C1 segment of cervical spinal cord (tissue), 14 donors: ENCODE measurements around the gene KIAA1958.

ENCODE experiments used
- DNase-seq, 14 donors: peaks; one replicate each; lab custom pipeline; 2025; lab: John Stamatoyannopoulos, UW

The KIAA1958 gene

DNA sequence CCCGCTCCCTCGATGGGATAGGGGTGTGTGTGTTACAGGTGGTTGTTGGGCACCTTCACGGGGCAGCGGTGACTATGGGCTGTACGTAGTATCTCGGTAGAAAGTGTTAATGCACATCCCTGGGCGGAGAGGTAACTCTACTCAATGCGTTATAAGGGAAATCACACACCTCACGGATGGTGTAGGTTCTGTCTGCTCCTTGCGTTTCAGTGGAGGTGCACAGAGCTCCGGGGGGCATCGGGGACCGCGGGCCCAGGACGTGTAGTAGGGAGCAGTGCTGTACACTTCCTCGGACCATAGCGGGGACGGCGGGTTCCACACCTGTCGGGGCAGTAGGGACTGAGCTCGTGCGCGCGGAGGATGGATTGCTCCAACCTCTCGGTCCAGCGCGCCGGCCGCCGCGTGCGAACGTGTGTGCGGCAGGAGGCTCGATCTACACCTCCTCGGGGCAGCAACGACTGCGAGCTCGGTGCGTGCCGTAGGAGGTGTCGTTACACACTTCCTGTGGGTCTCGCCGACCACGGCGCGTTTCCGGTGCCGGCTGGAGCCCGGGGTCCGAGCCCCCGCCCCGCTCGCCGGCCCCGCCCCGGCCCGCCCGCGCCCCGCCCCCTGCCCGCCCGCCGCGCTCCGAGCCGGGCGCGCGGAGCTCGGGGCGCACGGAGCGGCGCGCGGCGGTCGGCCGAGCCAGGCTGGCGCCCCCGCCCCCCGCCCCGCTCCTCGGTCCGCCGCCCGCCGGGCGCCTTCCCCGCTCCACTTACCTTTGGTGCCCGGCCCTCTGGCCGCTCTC lies at the start of gene KIAA1958:
Gene KIAA1958, plus strand, starts transcription at position 607 of the 787 bp plus-strand sequence. CDS start 87,254 bp downstream, outside the sequence.
- DNase-seq: peak in 12 of 14 donors; percentile 3 to 73 (median 46)

DNA sequence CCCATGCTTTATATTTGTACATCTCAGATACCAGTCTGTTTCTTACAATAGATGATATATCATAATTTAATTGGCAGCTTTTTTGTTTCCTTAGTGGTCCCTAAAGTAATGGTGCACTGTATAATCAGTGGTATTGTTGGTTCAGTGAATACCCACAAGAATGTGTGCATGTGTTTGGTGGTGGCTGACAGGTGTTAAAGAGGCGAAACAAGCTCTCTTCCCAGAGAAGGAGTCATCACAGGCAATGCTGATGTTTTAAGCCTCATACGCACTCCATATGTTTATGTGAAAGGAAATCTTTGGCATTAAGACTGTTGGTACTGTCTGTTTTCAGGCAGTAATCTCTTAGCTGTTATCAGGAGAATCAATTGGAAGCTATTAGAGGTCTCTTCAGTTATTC lies 49.2 kb upstream of the KIAA1958 start:
- DNase-seq: no peak

DNA sequence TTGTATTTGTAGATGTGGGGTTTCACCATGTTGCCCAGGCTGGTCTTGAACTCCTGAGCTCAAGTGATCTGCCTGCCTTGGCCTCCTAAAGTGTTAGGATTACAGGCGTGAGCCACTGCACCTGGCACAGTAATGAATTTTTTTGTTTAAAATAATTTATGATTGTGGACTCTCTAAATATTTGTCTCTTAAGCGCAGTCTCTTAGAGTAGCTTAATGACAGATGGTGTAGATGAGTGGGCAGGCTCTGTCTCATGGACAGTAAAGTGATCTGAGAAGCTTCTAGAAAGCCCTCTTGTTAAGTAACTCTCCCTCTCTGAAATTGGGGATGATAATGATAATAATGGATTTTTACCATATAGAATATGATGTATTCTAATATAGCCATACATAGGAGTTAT lies 47.5 kb upstream of the KIAA1958 start:
- no peak for DNase-seq

GRCh38 chr9:112439825-112440224 lies 46.8 kb upstream of the KIAA1958 start:
- no peak for DNase-seq

- peak in 2 of 14 donors; percentile 0 to 15 for DNase-seq
Observed at GRCh38 chr9:112443200-112443599, 43.4 kb upstream of the KIAA1958 start.

DNA sequence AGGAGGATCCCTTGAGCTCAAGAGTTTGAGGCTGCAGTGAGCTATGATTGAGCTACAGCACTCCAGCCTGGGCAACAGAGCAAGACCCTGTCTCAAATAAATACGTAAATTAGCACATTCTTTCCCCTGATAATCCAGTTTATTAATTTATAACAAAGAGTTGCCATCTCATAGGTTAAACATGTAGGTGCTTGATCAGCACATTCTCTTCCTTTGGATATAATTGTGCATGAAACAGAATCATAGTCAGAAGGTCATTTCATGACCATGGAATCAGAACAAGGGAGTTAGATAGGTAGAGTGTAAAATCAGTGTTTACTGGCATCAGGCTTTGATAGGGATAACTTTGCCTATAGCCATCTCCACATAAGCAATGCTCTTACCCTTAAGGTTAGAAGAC lies 43.0 kb upstream of the KIAA1958 start:
- no peak for DNase-seq

DNA sequence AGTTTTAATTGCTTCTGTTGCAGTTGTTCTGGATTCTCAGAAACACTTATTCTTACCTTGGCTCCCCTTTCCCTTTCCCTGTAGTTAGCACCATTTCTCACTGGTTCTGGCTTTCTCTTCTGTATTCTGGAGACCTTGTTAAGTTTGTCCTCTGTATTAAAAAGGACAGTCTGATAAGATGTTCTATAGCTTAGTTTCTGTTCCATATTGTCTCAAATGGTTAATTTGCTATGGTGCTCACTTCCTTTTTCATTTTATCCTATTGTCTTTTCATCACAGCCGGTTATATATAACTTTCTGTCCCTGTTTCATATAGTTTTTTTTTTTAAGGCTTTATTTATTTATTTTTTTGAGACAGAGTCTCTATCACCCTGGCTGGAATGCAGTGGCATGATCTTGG lies 41.4 kb upstream of the KIAA1958 start:
- DNase-seq: no peak

- no peak for DNase-seq
Observed at GRCh38 chr9:112446080-112446479, 40.5 kb upstream of the KIAA1958 start.

GRCh38 chr9:112446526-112446925 lies 40.1 kb upstream of the KIAA1958 start:
- DNase-seq: no peak

GRCh38 chr9:112447283-112447761 lies 39.3 kb upstream of the KIAA1958 start:
- DNase-seq: no peak

- DNase-seq: no peak
Observed at GRCh38 chr9:112462855-112463254, 23.8 kb upstream of the KIAA1958 start.

DNA sequence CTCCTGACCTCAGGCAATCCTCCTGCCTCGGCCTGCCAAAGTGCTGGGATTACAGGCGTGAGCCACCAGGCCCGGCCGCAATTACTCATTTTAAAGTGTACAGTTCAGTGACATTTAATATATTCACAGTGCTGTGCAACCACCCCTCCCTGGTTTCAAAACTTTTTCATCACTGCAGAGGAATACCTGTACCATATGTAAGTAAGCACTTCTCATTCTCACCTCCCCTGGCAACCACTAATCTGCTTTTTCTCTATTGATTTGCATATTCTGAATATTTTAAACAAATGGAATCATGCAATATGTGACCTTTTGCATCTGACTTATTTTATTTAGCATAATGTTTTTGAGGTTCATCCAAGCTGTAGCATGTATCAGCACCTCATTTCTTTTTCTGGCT lies 21.3 kb upstream of the KIAA1958 start:
- no peak for DNase-seq

DNA sequence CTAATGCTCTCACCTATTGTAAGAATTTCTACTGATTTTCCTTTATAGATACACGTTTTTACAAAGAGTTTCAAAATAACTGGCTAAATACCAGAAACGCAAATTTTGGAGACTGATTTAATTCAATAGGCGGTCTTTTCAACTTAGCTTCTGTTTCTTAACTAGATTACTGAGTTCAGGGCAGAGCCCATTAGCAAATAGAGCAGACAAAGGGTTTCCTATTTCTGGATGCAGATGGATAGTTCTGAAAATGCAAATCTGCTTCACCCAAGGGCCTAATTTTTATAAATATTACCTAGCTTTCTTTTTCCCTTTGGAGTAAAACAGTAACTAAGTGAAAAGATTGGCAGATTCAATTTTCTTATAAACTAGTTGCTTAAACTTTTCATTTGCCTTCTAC lies 13.6 kb upstream of the KIAA1958 start:
- no peak for DNase-seq

DNA sequence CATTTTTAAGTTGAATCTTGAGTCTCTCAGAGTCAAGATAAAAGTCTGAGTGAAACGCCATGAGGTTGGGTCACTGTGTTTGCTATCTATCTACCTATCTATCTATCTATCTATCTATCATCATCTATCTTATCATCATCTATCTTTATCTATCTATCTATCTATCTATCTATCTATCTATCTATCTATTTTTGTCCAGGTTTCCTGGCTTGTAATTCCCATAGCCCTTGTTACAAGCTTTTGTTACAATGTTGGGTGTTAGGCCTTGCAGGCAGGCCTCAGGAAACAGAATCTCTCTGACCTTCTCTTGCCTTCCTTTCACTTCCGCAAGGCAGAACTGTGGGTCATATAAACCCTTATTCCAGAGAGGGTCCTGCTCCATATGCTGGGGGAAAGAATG lies 12.6 kb upstream of the KIAA1958 start:
- DNase-seq: no peak

DNA sequence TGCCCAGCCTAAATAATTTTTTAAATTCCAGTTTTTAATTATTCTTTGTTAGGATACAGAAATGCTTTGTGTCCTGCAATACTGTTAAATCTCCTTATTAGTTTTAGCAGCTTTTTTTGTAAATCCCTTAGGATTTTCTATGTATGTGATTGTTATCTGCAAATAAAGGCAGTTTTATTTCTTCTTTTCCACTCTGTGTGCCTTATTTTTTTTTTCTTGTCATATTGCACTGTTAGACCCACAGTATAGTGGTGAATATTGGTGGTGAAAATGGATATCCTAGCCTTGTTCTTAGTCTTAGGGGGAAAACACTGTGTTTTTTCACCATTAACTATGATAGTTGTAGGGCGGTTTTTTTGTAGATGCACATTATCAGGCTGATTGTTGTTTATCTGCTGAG lies 11.3 kb upstream of the KIAA1958 start:
- no peak for DNase-seq

DNA sequence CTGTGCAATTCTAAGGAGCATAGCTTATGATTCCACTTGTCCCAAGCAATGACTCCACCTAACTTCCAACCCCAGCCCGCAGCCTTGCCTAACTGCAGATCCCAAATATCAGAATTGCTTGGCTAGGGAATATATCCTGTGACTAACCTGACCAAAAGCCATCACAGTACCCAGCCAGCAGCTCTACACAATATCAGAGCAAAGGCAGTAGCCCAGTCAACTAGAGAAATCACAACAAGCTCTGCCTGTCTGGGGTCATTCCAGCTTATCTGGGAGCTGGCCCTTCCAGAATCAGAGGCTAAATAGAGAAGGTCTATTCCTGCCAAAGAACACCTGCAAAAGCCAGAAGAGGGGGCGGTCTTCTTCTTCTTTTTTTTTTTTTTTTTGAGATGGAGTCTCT lies 9.3 kb upstream of the KIAA1958 start:
- DNase-seq: no peak

DNA sequence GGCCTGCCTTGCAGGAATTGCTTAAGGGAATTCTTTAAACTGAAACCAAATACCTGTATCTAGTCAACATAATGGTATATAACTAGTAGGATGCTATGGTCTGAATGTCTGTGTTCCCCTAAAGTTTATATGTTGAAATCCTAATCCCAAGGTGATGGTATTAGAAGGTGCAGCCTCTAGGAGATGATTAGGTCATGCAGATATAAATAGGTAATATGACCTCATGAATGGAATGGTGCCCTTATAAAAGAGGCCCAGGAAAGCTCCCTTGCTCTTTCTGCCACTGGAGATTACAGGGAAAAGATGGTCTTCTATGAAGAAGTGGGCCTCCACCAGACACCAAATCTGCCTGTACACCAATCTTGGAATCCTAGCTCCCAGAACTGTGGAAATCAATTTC lies 7.4 kb upstream of the KIAA1958 start:
- DNase-seq: no peak

DNA sequence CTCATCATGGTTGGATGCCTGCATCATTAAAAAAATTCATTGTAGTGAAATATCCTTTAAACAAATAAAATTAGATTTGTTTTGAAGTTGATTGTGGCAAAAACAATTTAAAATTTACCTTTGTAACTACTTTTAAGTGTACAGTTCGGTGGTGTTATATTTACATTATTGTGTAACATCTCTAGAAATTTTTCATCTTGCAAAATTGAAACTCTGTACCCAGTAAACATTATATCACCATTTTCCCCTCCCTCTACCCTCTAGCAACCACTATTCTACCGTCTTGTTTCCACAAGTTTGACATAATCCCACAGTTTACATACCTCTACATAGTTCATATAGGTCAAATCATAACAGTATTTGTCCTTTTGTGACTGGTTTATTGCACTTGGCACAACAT lies 2.0 kb upstream of the KIAA1958 start:
- no peak for DNase-seq

GRCh38 chr9:112485574-112485973 lies 1.1 kb upstream of the KIAA1958 start:
- DNase-seq: no peak

GRCh38 chr9:112487008-112487798 lies 576 bp downstream of the KIAA1958 start:
- DNase-seq: peak in 12 of 14 donors; percentile 23 to 76 (median 48)

DNA sequence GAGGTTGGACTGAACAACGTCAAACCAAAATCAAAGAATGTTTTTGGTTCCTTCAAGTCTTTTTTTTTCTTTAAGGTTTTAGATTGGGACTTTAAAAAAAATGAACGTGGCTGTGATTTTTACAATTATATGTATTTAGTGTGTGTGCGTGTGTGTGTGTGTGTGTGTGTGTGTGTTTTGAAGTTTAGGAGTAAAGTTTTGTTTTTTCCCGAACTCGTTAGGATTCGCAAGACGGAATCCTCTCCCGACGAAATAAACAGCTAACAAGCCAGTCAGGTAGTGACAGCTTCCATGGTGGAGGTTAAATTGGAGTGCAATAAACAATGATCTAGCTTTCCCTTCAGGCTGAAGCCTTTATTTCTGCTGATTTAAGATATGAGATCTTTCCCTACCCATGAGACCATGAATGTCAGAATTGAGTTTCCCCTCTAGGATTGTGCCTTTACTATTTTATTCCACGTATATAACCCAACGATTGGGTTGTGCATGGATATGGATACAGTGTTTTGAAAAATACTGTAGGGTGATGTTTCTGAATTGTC lies 1.2 kb downstream of the KIAA1958 start:
- peak in 2 of 14 donors; percentile 52 to 55 for DNase-seq

GRCh38 chr9:112489039-112489546 lies 2.5 kb downstream of the KIAA1958 start:
- DNase-seq: peak in 1 of 14 donors; percentile 50
